Duodenal mucosa (tissue), 2 donors: ENCODE measurements around the gene KCNMA1.

ENCODE experiments used
- H3K27ac ChIP-seq: one replicate; pipeline ENCODE4 v1.7.0; 2013; ENCODE audit warnings: low read depth, low read length
- H3K27me3 ChIP-seq, 2 donors: one replicate each; pipeline ENCODE4 v1.7.0; 2013; ENCODE audit warnings: low read length in 2 of 2, control low read depth in 1 of 2; ENCODE audit not compliant: insufficient read depth in 2 of 2, control insufficient read depth in 1 of 2
- H3K36me3 ChIP-seq, 2 donors: one replicate each; pipeline ENCODE4 v1.7.0; 2013; ENCODE audit warnings: low read length in 2 of 2, control low read depth in 1 of 2; ENCODE audit not compliant: insufficient read depth in 2 of 2, control insufficient read depth in 1 of 2
- H3K4me1 ChIP-seq, 2 donors: one replicate each; pipeline ENCODE4 v1.7.0; 2013; ENCODE audit warnings: low read length in 2 of 2, control low read depth in 1 of 2; ENCODE audit not compliant: insufficient read depth in 2 of 2, control insufficient read depth in 1 of 2
- H3K4me3 ChIP-seq, 2 donors: one replicate each; pipeline ENCODE4 v1.7.0; 2013; ENCODE audit warnings: low read length in 2 of 2, low read depth in 1 of 2
- H3K9ac ChIP-seq, 2 donors: one replicate each; pipeline ENCODE4 v1.7.0; 2013; ENCODE audit warnings: low read length in 2 of 2, low read depth in 1 of 2
- H3K9me3 ChIP-seq, 2 donors: one replicate each; pipeline ENCODE4 v1.7.0; 2013; ENCODE audit warnings: low read length in 2 of 2, control low read depth in 1 of 2; ENCODE audit not compliant: control insufficient read depth in 1 of 2

Gene KCNMA1

DNA sequence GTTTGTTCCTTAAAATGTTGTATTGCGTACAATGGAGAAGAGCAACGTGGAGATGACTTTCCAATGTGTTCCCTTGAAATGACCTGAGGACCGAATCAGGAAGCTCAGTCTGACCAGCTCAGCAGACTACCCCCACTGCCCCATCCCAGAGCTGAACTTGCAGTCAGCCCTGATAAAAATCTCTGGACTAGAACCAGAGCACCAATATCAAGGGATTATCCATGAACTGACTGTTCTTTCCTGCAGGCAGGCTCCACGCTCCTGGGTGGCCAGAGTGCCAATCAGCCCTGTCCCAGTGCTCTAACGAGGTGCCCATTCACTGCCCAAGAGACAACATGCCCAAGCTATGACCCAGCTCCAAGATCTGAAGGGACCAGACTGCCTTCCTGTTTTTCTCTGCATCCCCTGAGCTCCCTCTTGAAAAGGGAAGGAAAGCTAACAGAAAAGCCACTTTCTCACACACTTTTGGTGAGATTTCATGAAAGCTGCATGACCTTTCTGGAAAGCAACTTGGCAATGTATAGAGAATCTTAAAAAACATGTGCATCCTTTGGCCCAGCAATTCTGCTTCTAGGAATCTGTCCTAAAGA is 130.2 kb downstream of the KCNMA1 start:
- H3K27me3 ChIP-seq, result no peaks in the 10 kb centered on the region
- H3K4me3 ChIP-seq, result no peak overlapping the region
- no peaks in the 10 kb centered on the region for H3K36me3 ChIP-seq
- no peak overlapping the region for H3K27ac ChIP-seq
- H3K9ac ChIP-seq, result no peak overlapping the region
- no peaks in the 10 kb centered on the region for H3K9me3 ChIP-seq
- no peaks in the 10 kb centered on the region for H3K4me1 ChIP-seq

DNA sequence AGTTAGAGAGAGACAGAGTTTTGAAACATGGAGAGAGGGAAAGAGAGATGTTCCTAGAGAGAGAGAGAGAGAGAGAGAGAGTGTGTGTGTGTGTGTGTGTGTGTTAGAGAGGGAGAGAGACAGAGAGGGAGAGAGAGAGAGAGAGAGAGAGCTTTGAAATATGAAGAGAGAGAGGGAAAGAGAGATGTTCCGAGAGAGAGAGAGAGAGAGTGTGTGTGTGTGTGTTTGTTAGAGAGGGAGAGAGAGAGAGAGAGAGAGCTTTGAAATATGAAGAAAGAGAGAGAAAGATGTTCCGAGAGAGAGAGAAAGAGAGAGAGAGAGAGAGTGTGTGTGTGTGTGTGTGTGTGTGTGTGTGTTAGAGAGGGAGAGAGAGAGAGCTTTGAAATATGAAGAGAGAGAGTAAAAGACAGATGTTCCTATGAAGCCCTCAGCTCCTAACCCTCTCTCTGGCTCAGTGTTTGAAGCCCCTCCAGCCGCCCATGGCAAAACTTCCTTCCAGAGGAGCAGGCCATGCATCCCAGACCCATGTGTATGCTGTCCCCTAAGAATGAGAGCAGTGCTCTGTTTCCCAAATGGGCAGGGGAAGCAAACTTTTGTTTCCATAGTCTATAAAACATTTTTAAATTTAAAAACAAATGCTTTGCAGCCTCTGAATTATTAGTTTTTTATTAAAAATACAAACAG is 130.9 kb downstream of the KCNMA1 start:
- Histone ChIP-seq H3K27ac (no peak overlapping the region), H3K9ac (no peak overlapping the region), H3K4me3 (no peak overlapping the region), H3K9me3 (no peaks in the 10 kb centered on the region), H3K4me1 (no peaks in the 10 kb centered on the region), H3K27me3 (no peaks in the 10 kb centered on the region), H3K36me3 (no peaks in the 10 kb centered on the region)

DNA sequence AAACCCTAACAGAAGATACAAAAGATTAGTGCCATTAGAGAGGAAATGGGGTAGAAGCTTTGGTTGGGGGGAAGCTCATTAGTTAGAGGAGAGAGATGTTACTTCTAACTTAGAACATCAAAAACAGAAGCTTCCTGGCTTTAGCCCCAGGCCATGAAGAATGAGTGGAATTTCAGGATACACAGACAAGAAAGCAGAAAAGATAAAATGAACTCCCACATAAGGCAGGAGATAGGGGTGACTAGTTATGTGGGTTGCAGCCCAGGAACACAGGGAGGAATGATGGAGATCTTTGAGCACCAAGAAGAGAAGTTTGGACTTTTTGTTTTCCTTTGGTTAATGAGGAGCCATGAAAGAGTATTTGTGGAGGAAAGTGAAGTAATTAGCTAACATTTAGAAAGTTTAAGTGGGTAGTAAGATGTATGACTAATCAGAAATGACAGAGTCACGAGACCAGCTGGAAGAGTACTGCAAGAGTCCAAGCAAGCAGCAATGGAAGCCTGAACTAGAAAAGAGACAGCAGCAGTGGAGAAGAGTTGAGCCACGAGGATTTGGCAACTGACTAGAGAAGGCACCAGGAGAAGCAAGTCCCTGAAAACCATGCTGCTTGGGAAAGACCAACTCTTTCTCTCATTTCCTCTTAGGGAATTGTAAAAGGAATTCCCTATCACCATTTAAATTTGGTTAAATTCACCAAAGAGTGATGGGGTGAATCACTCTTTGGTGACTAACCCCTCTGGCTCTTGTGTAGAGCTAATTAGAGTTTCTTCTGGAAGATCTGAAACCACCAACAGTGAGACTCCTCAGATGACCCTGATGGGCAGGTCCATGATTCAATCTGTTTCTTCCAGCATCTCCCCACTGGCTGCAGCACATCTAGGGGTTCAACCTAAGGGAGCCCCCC is 131.9 kb downstream of the KCNMA1 start:
- no peak overlapping the region for H3K27ac ChIP-seq
- no peaks in the 10 kb centered on the region for H3K4me1 ChIP-seq
- H3K4me3 ChIP-seq, result no peak overlapping the region
- H3K27me3 ChIP-seq, result no peaks in the 10 kb centered on the region
- no peak overlapping the region for H3K9ac ChIP-seq
- no peaks in the 10 kb centered on the region for H3K36me3 ChIP-seq
- no peaks in the 10 kb centered on the region for H3K9me3 ChIP-seq

DNA sequence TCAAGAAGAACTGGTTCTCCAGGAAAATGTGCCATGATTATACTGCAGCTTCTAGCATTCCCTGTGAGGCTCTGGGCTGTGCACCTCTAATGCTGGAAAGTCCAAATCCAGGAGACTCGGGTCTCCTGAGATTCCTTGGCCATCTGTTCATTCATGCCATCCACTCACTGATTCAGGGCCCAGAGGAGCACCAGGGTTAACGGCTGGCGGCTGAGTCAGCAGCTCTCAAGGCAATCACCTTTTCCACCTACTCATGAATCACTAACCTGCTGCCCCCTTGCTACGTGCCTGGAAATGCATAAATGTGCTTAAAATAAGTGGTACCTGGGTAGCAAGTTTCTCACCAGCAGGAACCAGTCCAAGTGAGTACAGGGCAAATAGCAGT is 132.7 kb downstream of the KCNMA1 start:
- Histone ChIP-seq H3K4me1 (no peaks in the 10 kb centered on the region), H3K4me3 (no peak overlapping the region), H3K27ac (no peak overlapping the region), H3K36me3 (no peaks in the 10 kb centered on the region), H3K27me3 (no peaks in the 10 kb centered on the region), H3K9ac (no peak overlapping the region), H3K9me3 (no peaks in the 10 kb centered on the region)

DNA sequence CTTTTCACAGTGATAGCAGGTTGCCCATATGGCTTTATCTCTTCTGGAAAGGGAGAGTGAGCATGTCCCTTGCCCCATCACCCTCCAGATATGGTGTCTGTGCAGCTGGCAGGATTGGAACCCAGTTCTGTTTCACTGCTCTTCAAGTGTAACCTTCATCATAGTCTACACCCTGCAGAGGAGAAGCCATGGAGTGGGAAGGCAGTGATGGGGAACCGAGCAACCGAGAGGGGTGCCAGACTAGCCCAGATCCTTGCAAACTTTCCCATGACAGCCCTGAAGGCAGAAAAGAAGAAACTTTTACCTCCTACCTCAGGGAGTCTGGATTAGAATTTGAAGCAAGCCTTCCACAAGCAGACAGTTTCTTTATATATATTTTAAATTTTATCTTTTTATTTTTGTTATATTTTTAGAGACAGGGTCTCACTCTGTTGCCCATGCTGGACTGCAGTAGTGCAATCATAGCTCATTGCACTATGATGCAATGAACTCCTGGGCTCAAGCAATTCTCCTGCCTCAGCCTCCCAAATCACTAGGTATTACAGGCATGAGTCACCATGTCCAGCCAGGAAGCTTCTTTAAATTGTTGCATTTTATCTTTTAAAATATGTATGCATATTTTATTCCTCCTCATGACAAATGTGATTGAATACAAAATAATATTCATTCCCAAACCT is 133.3 kb downstream of the KCNMA1 start:
- Histone ChIP-seq H3K4me1 (no peaks in the 10 kb centered on the region), H3K27me3 (no peaks in the 10 kb centered on the region), H3K9me3 (no peaks in the 10 kb centered on the region), H3K9ac (no peak overlapping the region), H3K4me3 (no peak overlapping the region), H3K36me3 (no peaks in the 10 kb centered on the region), H3K27ac (no peak overlapping the region)

DNA sequence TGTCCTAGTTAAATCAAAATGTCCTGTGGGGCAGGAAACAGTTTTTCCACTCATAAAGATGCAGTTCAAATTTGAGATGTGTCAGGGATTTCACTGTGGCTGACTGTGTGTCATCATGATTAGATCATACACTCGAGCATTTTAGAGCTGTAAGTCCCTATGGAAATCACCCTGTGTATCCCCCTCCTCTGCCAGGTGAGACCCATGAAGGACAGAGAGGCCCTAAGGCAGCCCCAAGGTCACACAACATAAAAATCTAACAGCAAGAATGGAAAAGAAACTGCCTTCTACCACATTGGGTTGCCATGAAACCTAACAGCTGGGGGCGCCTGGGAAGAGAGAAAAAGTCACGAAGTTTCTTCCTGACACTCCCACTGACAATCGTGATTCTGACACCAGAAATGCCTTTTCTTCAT is 135.8 kb downstream of the KCNMA1 start:
- Histone ChIP-seq H3K4me1 (no peaks in the 10 kb centered on the region), H3K9ac (no peak overlapping the region), H3K9me3 (no peaks in the 10 kb centered on the region), H3K27me3 (no peaks in the 10 kb centered on the region), H3K27ac (no peak overlapping the region), H3K36me3 (no peaks in the 10 kb centered on the region), H3K4me3 (no peak overlapping the region)

DNA sequence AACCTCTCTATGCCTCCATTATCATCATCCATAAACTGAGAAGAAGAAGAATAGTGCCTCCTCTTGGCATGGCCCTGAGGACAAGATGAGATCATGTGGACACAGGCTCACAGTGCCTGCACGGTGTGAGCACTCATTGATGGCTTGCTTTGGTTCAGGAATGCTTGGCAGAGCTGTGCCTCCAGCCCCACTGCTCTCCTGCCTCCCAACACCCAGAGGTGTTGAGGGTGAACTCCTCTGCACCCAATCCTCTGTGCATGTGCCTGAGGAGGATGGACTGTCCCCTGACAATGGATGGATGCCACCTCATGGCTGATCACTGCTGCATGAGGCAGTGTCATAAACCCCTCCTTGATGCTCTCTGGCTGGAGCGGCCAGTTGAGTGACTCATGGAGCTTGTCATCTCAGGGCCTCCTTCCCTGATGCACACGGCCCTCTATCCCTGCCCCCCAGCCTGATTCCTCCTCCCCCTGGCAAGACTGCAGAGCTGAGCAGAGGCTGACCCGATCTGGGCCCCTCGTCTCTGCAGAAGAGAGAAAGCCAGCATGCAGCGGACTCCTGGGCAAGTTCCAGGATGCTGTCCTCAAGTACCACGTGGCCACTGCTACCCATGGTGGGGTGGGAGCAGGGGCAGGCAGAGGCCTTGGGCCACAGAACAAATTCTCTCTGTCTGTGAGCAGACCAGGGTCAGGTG is 136.3 kb downstream of the KCNMA1 start:
- no peaks in the 10 kb centered on the region for H3K36me3 ChIP-seq

DNA sequence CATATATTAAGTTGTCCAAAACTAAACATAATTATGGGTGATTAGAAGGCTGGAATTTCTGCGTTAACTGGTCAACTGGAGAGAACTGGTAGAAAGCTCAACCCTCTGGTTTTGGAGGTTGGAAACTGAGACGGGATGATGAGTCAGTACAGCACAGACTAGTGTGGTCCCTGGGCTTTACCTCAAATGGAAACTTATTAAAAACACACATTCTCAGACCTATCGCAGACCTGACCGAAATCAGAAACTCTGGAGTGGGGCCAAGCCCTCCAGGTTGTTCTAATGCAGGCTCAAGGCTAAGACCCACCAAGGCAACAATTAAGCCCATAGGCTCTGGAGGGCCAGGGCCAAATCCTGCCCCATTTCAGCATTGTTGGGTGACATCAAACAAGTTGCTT is 136.9 kb downstream of the KCNMA1 start:
- Histone ChIP-seq H3K36me3 (no peaks in the 10 kb centered on the region), H3K4me1 (no peaks in the 10 kb centered on the region), H3K27me3 (no peaks in the 10 kb centered on the region), H3K27ac (no peak overlapping the region), H3K9me3 (no peaks in the 10 kb centered on the region), H3K9ac (no peak overlapping the region), H3K4me3 (no peak overlapping the region)

More for the DNA sequence above, 136.3 kb downstream of the KCNMA1 start:
- Histone ChIP-seq H3K9me3 (no peaks in the 10 kb centered on the region), H3K27me3 (no peaks in the 10 kb centered on the region), H3K4me3 (no peak overlapping the region), H3K9ac (no peak overlapping the region), H3K4me1 (no peaks in the 10 kb centered on the region), H3K27ac (no peak overlapping the region)

DNA sequence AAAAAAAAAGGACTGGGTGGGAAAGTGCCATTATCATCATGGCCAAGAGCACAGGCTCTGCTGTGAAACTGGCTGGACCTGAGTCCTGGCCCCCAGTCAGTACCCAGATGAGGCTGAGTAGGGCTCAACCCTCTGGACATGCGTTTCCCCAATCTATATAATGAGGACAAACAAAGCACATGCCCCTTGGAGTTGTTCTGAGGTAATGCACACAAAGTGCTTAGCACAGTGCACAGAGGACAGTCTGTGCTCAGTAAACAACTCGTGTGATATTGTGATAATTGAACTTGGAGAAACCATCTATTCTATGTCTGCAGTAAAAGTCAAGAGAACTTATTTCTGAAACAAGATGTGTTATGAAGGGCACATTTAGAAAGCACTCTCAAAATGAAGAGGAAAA is 138.8 kb downstream of the KCNMA1 start:
- no peak overlapping the region for H3K27ac ChIP-seq
- no peaks in the 10 kb centered on the region for H3K4me1 ChIP-seq
- H3K27me3 ChIP-seq, result no peaks in the 10 kb centered on the region
- no peaks in the 10 kb centered on the region for H3K36me3 ChIP-seq
- no peak overlapping the region for H3K9ac ChIP-seq
- H3K4me3 ChIP-seq, result no peak overlapping the region
- no peaks in the 10 kb centered on the region for H3K9me3 ChIP-seq
